HG03045 (cell line): ENCODE data around the gene RARA.
"Not testable (repeated sequence)": the region's sequence is repeated elsewhere in the genome, so short reads cannot be mapped to it uniquely, and the experiment has no call there.

Experiments used
- ATAC-seq: cut with Tn5 transposase; IDR thresholded peaks from one replicate; pipeline ENCODE4 v1.9.1; 2021; ENCODE audit warnings: mild to moderate bottlenecking, moderate library complexity; ENCODE audit not compliant: unreplicated experiment

RARA gene

GRCh38 chr17:40356990-40357881 is 48.3 kb downstream of the RARA start:
- no peak for ATAC-seq

- ATAC-seq, result no peak
Observed at GRCh38 chr17:40358323-40359038, 49.5 kb downstream of the RARA start.

- ATAC-seq, result no peak
Observed at GRCh38 chr17:40360091-40360490, 51.1 kb downstream of the RARA start.

GRCh38 chr17:40361063-40361924 is 52.3 kb downstream of the RARA start:
- ATAC-seq, result no peak

GRCh38 chr17:40361925-40362695 is 53.1 kb downstream of the RARA start:
- ATAC-seq, result no peak

GRCh38 chr17:40362696-40363110 is 53.7 kb downstream of the RARA start:
- peak; percentile 55 for ATAC-seq

- no peak for ATAC-seq
Observed at GRCh38 chr17:40363111-40363827, 54.3 kb downstream of the RARA start.

- no peak for ATAC-seq
Observed at GRCh38 chr17:40364121-40364861, 55.3 kb downstream of the RARA start, which contains the start of gene GJD3. Gene GJD3 (minus strand): TSS chr17:40364737. CDS start chr17:40363815, 922 bp downstream.

- ATAC-seq, result no peak
Observed at GRCh38 chr17:40364906-40365305, 55.9 kb downstream of the RARA start.

GRCh38 chr17:40366076-40366860 is 57.3 kb downstream of the RARA start:
- ATAC-seq, result no peak

GRCh38 chr17:40366861-40367518 is 58.0 kb downstream of the RARA start:
- no peak for ATAC-seq

GRCh38 chr17:40367728-40368127 is 58.7 kb downstream of the RARA start:
- ATAC-seq, result not testable (repeated sequence)

- no peak for ATAC-seq
Observed at GRCh38 chr17:40369923-40370322, 60.9 kb downstream of the RARA start.

- ATAC-seq, result no peak
Observed at GRCh38 chr17:40371261-40371929, 62.4 kb downstream of the RARA start.

GRCh38 chr17:40372031-40372430 is 63.1 kb downstream of the RARA start:
- ATAC-seq, result no peak

- ATAC-seq, result not testable (repeated sequence)
Observed at GRCh38 chr17:40372644-40373043, 63.7 kb downstream of the RARA start.

GRCh38 chr17:40373324-40373723 is 64.3 kb downstream of the RARA start:
- no peak for ATAC-seq
